HepG2 (cell line): ENCODE data around the gene RTBDN. TPM values are rescaled to one million over a fixed set of nuclear protein-coding genes. Genes with fewer than 3 reads are reported as not detected.

Source experiments
- ARID2 ChIP-seq: sonication (generic); formaldehyde crosslinking; IDR thresholded peaks from 2 replicates; pipeline ENCODE4 v1.8.1; 2022; ENCODE audit warnings: mild to moderate bottlenecking, missing genetic modification reagents, borderline replicate concordance
- FOXC1 ChIP-seq: sonication (generic); formaldehyde crosslinking; IDR thresholded peaks from 2 replicates; pipeline ENCODE4 v1.8.0; 2022; ENCODE audit warnings: mild to moderate bottlenecking, missing genetic modification reagents, borderline replicate concordance
- HDAC1 ChIP-seq: sonication (generic); formaldehyde crosslinking; IDR thresholded peaks from 2 replicates; pipeline ENCODE4 v1.5.1; 2020; ENCODE audit warnings: mild to moderate bottlenecking, missing genetic modification reagents
- HOXD1 ChIP-seq: sonication (generic); formaldehyde crosslinking; IDR thresholded peaks from 2 replicates; pipeline ENCODE4 v1.5.0; 2020; ENCODE audit warnings: missing genetic modification reagents
- KLF11 ChIP-seq: IDR thresholded peaks from 2 replicates; pipeline ENCODE4 v1.6.1; 2016; ENCODE audit warnings: missing compliant biosample characterization
- LCORL ChIP-seq, 2 experiments: fragments of 450-650 bp in 1 of 2; sonication (generic) in 1 of 2; formaldehyde crosslinking in 1 of 2; IDR thresholded peaks; 2 replicates each; pipeline versions ENCODE4 v1.5.0 to v1.6.1; 2017 to 2020; ENCODE audit warnings: antibody characterized with exemption in 1 of 2, missing genetic modification reagents in 1 of 2
- MAFK ChIP-seq, 2 experiments: IDR thresholded peaks in 1 of 2; conservative IDR thresholded peaks in 1 of 2; 2 replicates each; pipeline ENCODE4 v1.6.1; 2011; ENCODE audit warnings: improper control_type of control experiment in 2 of 2, low read length in 2 of 2
- PREB ChIP-seq: sonication (generic); formaldehyde crosslinking; IDR thresholded peaks from 2 replicates; pipeline ENCODE4 v1.4.0; 2020; ENCODE audit warnings: missing genetic modification reagents
- RFX1 ChIP-seq: fragments of 450-650 bp; IDR thresholded peaks from 2 replicates; pipeline ENCODE4 v1.6.1; 2017
- RXRA ChIP-seq: sonication (generic); formaldehyde crosslinking; IDR thresholded peaks from 2 replicates; pipeline ENCODE4 v1.5.1; 2020; ENCODE audit warnings: missing genetic modification reagents
- SOX6 ChIP-seq, 2 experiments: fragments of 450-650 bp in 1 of 2; sonication (generic) in 1 of 2; formaldehyde crosslinking in 1 of 2; IDR thresholded peaks; 2 replicates each; pipeline versions ENCODE4 v1.4.0 to v1.6.1; 2017 to 2020; ENCODE audit warnings: antibody characterized with exemption in 1 of 2, mild to moderate bottlenecking in 1 of 2, missing genetic modification reagents in 1 of 2
- SRY ChIP-seq: sonication (generic); formaldehyde crosslinking; IDR thresholded peaks from 2 replicates; pipeline ENCODE4 v1.8.0; 2022; ENCODE audit warnings: mild to moderate bottlenecking, missing genetic modification reagents
- TCF7 ChIP-seq: sonication (generic); IDR thresholded peaks from 2 replicates; pipeline ENCODE4 v1.6.1; 2016; ENCODE audit warnings: antibody characterized with exemption, low read depth
- ZMYM3 ChIP-seq: sonication (generic); formaldehyde crosslinking; IDR thresholded peaks from 2 replicates; pipeline ENCODE4 v1.5.1; 2020; ENCODE audit warnings: mild to moderate bottlenecking, missing genetic modification reagents
- ZNF136 ChIP-seq: sonication (generic); formaldehyde crosslinking; IDR thresholded peaks from 2 replicates; pipeline ENCODE4 v1.8.1; 2022; ENCODE audit warnings: low read depth, mild to moderate bottlenecking, moderate library complexity, missing genetic modification reagents
- ZNF263 ChIP-seq: sonication (generic); formaldehyde crosslinking; IDR thresholded peaks from 2 replicates; pipeline ENCODE4 v1.4.0; 2020; ENCODE audit warnings: missing genetic modification reagents
- ZNF562 ChIP-seq: sonication (generic); formaldehyde crosslinking; IDR thresholded peaks from 2 replicates; pipeline ENCODE4 v1.8.0; 2022; ENCODE audit warnings: missing genetic modification reagents, borderline replicate concordance
- ZNF589 ChIP-seq: sonication (generic); formaldehyde crosslinking; conservative IDR thresholded peaks from 2 replicates; pipeline ENCODE4 v1.8.0; 2022; ENCODE audit warnings: mild to moderate bottlenecking, moderate library complexity, missing genetic modification reagents
- ZNF691 ChIP-seq: sonication (generic); formaldehyde crosslinking; IDR thresholded peaks from 2 replicates; pipeline ENCODE4 v1.4.0; 2020; ENCODE audit warnings: missing genetic modification reagents, low read depth, mild to moderate bottlenecking, borderline replicate concordance
- polyA plus RNA-seq, 8 experiments: library from polyadenylated mRNA; depleted of rRNA in 3 of 8; stranded (reverse) in 7 of 8; unstranded in 1 of 8; fragments of >200 nt; fragmentation: Illumina TruSeq in 4 of 8; extraction: Trizol in 4 of 8; gene quantifications; 2 replicates each; pipeline versions ENCODE4 v1.2.1 to v1.2.3, GENCODE V29; 2011 to 2016; ENCODE audit warnings: low read depth in 4 of 8, missing spikeins in 1 of 8, mixed read lengths in 1 of 8; ENCODE audit not compliant: insufficient read depth in 1 of 8
- total RNA-seq, 5 experiments: library from RNA; depleted of rRNA; stranded (reverse); fragments of >200 nt; fragmentation: Illumina TruSeq; extraction: Trizol; gene quantifications; 2 replicates each; pipeline ENCODE4 v1.2.3, GENCODE V29; 2016; ENCODE audit warnings: low read depth in 1 of 5
- TF ChIP-seq, protein P1 (sequence below): sonication (generic); formaldehyde crosslinking; IDR thresholded peaks from 2 replicates; pipeline ENCODE4 v1.4.0; 2020; ENCODE audit warnings: missing genetic modification reagents
- TF ChIP-seq, protein P2 (sequence below): sonication (generic); formaldehyde crosslinking; IDR thresholded peaks from 2 replicates; pipeline ENCODE4 v1.4.0; 2020; ENCODE audit warnings: mild to moderate bottlenecking, missing genetic modification reagents

RTBDN gene
- total and polyA plus RNA-seq, 2 of the 13 experiments (the other 11 are each of a cell fraction or from before 2014, with no cell fraction given): 0.27 to 0.48 TPM

- TF ChIP-seq PREB (CRISPR knock-in tag) (no peak), ZNF562 (CRISPR knock-in tag) (no peak), ZNF589 (CRISPR knock-in tag) (0 out of 2 replicates have a peak, but pooled peaks have one; percentile 5), ARID2 (CRISPR knock-in tag) (peak; percentile 72; the same call in 1 of the 2 replicates), TCF7 (peak; percentile 66; the same call in 1 of the 2 replicates), HOXD1 (CRISPR knock-in tag) (no peak), HDAC1 (no peak), KLF11 (CRISPR knock-in tag) (peak; percentile 15; the same call in 1 of the 2 replicates), SRY (peak; percentile 60), RFX1 (no peak), ZNF136 (CRISPR knock-in tag) (0 out of 2 replicates have a peak, but pooled peaks have one; percentile 45), SOX6 (IDR thresholded peaks at IDR 0.05) (no peak), SOX6 (CRISPR knock-in tag; IDR thresholded peaks at IDR 0.05) (peak; percentile 27; the same call in 1 of the 2 replicates), LCORL (IDR thresholded peaks at IDR 0.05) (no peak), LCORL (CRISPR knock-in tag; IDR thresholded peaks at IDR 0.05) (peak; percentile 48), MAFK (conservative IDR thresholded peaks at IDR 0.05 in 1 of 2, IDR thresholded peaks at IDR 0.05 in 1 of 2; ENCODE audit: low read length in 2 of 2) (peak; percentile 28 to 42; a peak in 2 of 4 replicates), ZNF263 (CRISPR knock-in tag) (peak; percentile 98), ZNF691 (0 out of 2 replicates have a peak, but pooled peaks have one; percentile 12), FOXC1 (0 out of 2 replicates have a peak, but pooled peaks have one; percentile 65), ZMYM3 (CRISPR knock-in tag) (0 out of 2 replicates have a peak, but pooled peaks have one; percentile 7), RXRA (no peak)
- TF ChIP-seq, protein P1, sequence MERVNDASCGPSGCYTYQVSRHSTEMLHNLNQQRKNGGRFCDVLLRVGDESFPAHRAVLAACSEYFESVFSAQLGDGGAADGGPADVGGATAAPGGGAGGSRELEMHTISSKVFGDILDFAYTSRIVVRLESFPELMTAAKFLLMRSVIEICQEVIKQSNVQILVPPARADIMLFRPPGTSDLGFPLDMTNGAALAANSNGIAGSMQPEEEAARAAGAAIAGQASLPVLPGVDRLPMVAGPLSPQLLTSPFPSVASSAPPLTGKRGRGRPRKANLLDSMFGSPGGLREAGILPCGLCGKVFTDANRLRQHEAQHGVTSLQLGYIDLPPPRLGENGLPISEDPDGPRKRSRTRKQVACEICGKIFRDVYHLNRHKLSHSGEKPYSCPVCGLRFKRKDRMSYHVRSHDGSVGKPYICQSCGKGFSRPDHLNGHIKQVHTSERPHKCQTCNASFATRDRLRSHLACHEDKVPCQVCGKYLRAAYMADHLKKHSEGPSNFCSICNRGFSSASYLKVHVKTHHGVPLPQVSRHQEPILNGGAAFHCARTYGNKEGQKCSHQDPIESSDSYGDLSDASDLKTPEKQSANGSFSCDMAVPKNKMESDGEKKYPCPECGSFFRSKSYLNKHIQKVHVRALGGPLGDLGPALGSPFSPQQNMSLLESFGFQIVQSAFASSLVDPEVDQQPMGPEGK (CRISPR knock-in tag): peak; percentile 34; the same call in 1 of the 2 replicates
- TF ChIP-seq, protein P2, sequence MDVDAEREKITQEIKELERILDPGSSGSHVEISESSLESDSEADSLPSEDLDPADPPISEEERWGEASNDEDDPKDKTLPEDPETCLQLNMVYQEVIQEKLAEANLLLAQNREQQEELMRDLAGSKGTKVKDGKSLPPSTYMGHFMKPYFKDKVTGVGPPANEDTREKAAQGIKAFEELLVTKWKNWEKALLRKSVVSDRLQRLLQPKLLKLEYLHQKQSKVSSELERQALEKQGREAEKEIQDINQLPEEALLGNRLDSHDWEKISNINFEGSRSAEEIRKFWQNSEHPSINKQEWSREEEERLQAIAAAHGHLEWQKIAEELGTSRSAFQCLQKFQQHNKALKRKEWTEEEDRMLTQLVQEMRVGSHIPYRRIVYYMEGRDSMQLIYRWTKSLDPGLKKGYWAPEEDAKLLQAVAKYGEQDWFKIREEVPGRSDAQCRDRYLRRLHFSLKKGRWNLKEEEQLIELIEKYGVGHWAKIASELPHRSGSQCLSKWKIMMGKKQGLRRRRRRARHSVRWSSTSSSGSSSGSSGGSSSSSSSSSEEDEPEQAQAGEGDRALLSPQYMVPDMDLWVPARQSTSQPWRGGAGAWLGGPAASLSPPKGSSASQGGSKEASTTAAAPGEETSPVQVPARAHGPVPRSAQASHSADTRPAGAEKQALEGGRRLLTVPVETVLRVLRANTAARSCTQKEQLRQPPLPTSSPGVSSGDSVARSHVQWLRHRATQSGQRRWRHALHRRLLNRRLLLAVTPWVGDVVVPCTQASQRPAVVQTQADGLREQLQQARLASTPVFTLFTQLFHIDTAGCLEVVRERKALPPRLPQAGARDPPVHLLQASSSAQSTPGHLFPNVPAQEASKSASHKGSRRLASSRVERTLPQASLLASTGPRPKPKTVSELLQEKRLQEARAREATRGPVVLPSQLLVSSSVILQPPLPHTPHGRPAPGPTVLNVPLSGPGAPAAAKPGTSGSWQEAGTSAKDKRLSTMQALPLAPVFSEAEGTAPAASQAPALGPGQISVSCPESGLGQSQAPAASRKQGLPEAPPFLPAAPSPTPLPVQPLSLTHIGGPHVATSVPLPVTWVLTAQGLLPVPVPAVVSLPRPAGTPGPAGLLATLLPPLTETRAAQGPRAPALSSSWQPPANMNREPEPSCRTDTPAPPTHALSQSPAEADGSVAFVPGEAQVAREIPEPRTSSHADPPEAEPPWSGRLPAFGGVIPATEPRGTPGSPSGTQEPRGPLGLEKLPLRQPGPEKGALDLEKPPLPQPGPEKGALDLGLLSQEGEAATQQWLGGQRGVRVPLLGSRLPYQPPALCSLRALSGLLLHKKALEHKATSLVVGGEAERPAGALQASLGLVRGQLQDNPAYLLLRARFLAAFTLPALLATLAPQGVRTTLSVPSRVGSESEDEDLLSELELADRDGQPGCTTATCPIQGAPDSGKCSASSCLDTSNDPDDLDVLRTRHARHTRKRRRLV (CRISPR knock-in tag): peak; percentile 18; the same call in 1 of the 2 replicates
Observed at GRCh38 chr19:12800923-12801465, 33.4 kb downstream of the RTBDN start (continued).
